ENCODE measurements around the gene CDAN1.
A peak's percentile ranks its signal among the peaks of the same experiment; 100 is the strongest.
"Not testable (repeated sequence)": the region's sequence is repeated elsewhere in the genome, so short reads cannot be mapped to it uniquely, and the experiment has no call there.

CDAN1 gene

GRCh38 chr15:42736793-42737528, at the start of gene CDAN1:
Gene CDAN1, minus strand, starts transcription at chr15:42737128. Its CDS starts 26 bp downstream, at chr15:42737102.
- DNase-seq (ENCODE audit: low spot score) = peak; percentile 100

GRCh38 chr15:42785569-42785968, 48.6 kb upstream of the CDAN1 start:
- DNase-seq (ENCODE audit: low spot score) = no peak

GRCh38 chr15:42784705-42785104, 47.8 kb upstream of the CDAN1 start:
- DNase-seq (ENCODE audit: low spot score) = no peak

- no peak for DNase-seq (ENCODE audit: low spot score)
Observed at GRCh38 chr15:42782716-42783115, 45.8 kb upstream of the CDAN1 start.

DNA sequence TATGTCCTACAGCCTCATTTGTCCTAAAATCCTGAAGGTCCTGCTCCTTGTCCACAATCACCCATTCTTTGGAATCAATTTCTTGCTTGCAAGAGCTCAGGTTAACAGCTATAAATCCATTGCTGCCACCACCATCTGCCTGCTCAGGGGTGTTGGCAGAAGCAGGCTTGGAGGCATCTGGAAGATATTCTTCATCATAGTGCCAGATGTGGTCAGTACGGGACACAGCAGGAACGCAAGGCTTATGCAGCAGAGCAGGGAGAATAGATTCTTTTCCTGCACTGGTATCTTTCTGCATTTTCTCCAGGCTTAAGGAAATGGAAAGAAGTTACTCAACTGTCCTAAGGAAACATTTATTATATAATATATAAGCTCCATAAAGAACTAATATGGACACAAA, 38.5 kb upstream of the CDAN1 start:
- no peak for DNase-seq (ENCODE audit: low spot score)

- no peak for DNase-seq (ENCODE audit: low spot score)
Observed at GRCh38 chr15:42772901-42773300, 36.0 kb upstream of the CDAN1 start.

DNA sequence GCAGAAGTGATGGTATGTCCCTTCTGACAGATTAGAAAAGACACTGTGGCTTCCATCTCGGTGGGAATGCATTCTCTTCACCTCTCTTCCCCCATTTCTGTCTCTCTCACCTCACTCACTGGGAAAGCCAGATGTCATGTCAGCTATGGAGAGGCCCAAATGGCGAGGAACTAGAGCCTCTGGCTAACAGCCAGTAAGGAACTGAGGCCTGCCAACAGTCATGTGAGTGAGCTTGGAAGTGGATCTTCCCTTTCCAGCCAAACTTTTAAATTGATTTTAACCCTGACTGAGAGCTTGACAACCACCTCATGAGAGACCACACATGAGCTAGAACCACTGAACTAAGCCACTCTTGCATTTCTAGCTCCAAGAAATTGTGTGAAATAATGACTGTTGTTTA, 35.2 kb upstream of the CDAN1 start:
- no peak for DNase-seq (ENCODE audit: low spot score)

DNA sequence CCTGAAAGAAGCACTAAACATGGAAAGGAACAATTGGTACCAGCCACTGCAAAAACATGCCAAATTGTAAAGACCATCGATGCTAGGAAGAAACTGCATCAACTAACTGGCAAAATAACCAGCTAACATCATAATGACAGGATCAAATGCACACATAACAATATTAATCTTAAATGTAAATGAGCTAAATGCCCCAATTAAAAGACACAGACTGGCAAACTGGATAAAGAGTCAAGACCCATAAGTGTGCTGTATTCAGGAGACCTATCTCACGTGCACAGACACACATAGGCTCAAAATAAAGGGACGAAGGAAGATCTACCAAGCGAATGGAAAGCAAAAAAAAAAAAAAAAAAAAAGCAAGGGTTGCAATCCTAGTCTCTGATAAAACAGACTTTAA, 29.2 kb upstream of the CDAN1 start:
- not testable (repeated sequence) for DNase-seq (ENCODE audit: low spot score)

- DNase-seq (ENCODE audit: low spot score) = not testable (repeated sequence)
Observed at GRCh38 chr15:42764154-42764731, 27.3 kb upstream of the CDAN1 start.

GRCh38 chr15:42761813-42762212, 24.9 kb upstream of the CDAN1 start:
- not testable (repeated sequence) for DNase-seq (ENCODE audit: low spot score)

DNA sequence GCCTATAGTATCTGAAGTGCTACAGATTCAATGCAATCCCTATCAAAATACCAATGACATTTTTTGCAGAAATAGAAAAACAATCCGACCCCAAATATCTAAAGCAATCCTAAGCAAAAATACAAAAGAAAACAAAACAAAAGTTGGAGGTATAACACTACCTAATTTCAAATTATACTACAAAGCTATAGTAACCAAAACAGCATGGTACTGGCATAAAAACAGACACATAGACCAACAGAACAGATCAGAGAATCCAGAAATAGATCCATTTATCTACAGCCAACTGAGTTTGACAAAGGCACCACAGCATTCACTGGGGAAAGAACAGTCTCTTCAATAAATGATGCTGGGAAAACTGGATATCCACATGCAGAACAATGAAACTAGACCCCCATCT, 23.8 kb upstream of the CDAN1 start:
- DNase-seq (ENCODE audit: low spot score) = no peak

- no peak for DNase-seq (ENCODE audit: low spot score)
Observed at GRCh38 chr15:42759093-42759492, 22.2 kb upstream of the CDAN1 start.

DNA sequence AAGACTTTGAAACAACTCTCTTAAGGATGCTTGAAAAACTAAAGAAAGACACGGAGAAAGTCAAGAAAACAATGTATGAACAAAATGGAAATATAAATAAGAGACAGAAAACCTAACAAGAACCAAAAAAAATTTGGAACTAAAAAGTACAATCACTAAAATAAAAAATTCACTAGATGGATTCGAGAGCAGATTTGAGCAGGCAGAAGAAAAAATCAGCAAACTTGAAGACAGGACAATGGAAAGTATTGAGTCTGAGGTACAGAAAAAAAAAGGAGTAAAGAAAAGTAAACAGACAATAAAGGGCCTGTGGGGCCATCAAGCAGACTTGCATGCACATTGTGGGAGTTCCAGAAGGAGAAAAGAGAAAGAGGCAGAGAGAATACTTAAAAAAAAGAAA, 13.4 kb upstream of the CDAN1 start:
- DNase-seq (ENCODE audit: low spot score) = no peak

DNA sequence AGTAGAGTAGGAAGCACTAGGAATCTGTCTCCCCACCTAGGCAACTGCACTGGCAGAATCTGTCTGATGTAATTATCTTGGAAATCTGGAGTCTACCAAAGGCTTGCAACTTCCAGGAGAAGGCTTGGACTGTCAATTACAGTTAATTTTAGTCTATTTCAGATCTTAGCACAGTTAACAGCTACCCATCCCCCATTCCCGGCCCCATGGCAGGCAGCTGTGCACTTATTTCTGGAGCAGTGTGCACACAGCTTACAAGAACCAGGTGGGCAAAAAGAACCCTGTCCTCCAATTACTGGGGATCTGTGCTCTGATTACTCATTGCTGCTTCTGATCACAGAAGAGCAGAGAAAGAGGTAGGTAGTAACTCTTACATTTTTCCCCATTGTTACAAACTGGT, 12.3 kb upstream of the CDAN1 start:
- no peak for DNase-seq (ENCODE audit: low spot score)

DNA sequence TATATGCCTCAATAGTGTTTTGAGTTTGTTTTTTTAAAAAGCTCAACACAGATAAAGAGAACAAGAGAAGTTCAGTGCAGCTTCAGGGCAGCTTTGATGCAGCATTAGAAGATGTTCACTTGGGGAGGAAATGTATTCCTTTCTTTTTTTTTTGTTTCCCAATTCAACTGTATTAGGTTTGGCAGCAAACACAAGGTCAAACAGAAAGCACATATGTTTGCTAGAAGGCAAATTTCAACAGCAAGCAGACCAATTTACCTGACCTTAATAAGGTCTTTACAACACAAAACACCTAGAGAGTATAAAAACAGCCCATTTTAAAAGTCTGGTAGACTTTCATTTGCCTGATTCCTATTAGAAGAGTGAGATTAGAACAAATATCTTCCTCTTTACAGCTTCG, 7.3 kb upstream of the CDAN1 start:
- DNase-seq (ENCODE audit: low spot score) = no peak

DNA sequence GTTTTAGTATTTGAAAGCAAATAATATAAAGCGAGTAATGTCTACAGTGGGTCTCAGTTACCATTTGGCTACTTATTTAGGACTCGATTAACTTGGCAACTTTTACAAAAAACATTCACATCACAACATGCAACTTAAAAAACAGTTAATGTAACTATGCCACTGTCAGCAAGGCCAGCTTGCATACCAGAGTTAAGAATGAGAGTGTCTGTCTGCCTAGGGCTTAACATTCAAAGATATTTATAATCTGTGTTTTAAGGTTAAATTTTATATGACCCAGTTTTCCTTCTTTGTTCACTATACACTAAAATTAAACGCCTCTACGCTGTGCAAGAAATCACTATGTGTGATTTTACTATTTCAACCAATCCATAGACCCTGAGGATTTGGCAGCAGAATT, 5.2 kb upstream of the CDAN1 start:
- no peak for DNase-seq (ENCODE audit: low spot score)

- DNase-seq (ENCODE audit: low spot score) = no peak
Observed at GRCh38 chr15:42741710-42742109, 4.8 kb upstream of the CDAN1 start.

- no peak for DNase-seq (ENCODE audit: low spot score)
Observed at GRCh38 chr15:42737529-42738328, 801 bp upstream of the CDAN1 start.

DNA sequence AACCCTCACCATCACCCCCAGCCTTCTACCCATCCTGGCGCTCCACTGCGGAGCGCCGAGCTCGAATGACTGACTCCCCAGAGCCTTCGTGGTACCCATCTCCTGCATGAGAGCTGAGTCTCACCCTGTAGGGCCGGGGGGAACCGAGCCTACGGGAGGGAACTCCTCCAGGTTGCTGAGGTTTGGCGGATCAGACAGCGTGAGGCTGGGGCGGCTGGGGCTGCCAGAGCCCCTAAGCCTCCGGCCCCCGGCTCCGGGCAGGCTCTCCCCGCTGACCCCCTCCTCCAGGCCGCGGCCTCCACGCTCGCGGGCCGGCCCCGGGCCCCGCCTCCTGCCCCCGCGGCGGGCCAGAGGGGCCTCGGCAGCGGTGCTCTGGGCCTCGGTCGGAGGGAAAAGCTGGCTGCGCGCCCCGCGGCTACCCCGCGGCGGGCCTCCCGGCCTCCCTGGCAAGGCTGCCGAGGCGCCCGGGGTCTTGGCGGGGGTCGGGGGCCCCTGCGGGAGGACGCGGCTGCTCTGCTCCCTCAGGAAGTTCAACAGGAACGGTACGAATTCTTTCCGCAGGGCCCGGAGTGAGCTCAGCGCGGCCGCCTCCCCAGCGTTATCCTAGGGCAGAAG, 643 bp downstream of the CDAN1 start:
- peak; percentile 63 for DNase-seq (ENCODE audit: low spot score)

DNA sequence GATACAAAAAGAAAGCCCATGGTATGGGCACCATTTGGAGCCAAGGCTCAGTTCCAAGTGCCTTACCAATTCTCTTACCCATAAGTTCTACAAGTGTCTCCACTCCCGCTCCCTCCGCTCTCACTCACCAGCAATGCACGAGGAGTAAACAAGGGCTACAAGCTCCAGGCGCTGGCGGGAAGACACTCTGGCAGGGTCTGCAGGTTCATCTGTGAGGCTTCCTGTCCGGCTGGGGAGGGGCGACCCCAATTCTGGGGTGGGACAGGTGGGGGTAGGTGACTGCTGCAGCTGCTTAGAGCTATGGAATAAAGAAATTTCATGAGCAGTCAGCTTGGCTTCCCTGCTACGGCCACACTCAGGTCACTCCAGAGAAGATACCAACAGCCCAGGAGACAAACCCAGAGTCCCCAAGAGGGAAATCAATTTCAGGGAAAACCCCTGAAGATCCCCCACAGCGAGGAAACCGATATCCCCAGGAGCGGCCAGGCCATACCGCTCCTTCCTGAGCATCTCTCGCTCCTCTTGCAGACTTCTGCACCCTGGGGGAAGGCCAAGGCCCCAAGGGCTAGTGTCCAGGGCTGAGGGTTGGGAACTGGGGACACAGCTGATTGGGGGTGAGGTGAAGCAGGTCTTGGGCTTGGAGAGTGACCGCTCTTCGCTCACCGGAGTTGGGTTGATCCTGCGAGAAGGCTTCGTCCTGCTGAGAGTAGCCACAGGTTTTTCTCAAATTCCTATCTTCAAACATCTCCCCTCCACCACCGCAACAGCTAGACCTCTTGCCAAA, 1.4 kb downstream of the CDAN1 start:
- no peak for DNase-seq (ENCODE audit: low spot score)

DNA sequence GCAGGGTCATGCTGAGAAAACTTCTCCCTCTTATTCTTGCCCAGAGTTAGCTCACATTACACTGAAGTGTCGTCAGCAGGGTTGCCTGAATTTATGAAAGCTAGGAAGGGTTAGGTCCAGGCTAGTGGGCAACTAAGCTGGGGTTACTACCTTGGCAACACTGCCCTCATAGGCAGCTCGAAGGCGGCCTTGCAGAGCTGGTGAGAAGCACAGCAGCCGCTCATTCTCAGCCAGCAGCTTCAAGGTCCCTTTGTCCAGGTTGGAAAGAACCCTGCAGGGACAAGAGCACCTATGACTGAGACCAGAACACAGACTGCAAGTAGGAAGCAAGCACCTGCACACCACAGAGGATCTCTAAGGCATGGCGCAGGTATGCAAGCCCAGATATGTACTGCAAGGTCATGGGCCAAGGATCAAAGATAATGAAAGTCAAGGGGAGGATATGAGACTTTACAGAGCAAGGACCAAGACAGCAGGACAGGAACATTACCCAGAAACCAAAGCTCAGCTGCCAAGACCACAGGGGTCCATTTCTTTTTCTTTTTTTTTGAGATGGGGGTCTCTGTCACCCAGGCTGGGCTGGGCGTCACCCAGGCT, 2.8 kb downstream of the CDAN1 start:
- no peak for DNase-seq (ENCODE audit: low spot score)
